HG03159 (cell line): ENCODE results near the gene DDAH1.

Experiments used
- ATAC-seq: cut with Tn5 transposase; IDR thresholded peaks from one replicate; pipeline ENCODE4 v1.9.1; 2021; ENCODE audit warnings: mild to moderate bottlenecking, moderate library complexity; ENCODE audit not compliant: unreplicated experiment

The DDAH1 gene

DNA sequence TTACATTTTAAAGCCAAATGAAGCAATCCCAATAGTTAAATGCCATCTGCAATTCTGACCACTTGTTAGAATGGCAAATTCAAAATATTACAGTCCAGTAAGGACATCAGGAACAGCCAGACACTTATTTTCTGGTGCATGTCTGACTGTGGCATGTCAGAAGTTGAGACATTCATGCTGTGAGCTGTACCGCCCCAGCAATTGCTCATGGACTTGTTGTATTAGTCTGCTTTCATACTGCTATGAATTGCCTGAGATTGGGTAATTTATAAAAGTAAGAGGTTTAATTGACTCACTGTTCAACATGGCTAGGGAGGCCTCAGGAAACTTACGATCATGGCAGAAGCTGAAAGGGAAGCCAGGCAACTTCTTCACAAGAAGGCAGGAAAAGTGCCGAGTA, 19.1 kb downstream of the DDAH1 start:
- ATAC-seq, result no peak

DNA sequence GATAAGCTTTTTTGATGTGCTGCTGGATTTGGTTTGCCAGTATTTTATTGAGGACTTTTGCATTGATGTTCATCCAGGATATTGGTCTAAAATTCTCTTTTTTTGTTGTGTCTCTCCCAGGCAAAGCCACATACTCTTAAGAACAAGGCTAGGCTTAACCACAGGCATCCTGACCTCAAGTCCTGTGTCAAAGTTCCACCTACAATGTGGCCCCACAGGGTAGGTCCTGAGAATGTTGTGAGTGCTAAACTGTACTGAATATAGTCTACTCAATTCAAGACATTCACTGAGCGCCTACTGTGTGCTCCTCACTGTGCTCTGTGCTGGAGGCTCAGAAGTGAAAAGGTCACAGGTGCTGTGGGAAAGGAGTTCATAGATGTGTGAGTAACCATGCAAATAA, 20.6 kb downstream of the DDAH1 start:
- ATAC-seq, result no peak

DNA sequence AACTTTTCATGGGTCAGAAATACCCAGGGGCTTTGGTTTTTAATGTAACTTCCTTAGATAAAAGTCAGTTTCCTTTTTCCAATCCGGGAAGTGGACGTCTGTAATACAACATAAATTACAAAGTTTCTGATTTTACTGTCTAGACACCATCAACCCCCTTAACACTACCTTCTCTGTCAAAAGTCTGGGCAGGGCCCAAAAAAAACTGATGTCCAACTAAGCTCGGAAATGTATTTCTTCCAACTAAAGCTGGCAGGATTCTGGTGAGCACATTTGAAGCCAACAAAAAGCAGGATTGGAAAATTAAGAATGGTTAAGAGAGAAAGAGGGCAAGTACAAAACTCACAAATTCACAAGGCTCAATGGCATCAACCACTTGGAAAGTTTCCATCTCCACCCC, 24.3 kb downstream of the DDAH1 start:
- ATAC-seq, result no peak

DNA sequence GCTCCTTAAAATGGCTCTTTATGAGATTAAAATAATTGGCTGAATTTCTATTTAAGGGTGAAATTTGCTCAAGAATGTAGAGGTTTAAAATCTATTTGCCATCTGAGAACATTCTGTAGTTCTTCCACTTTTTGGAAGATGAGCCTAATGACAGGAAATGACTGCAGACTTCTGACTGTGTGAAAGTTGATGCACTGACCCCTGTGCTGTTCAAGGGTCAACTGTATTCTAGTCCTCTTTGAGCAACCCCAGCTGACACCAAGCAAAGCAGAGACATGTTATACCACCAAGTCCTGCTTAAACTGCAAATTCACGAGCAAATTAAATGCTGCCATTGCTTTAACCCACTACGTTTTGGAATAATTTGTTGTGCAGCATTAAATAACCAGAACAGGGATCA, 26.6 kb downstream of the DDAH1 start:
- ATAC-seq, result no peak

DNA sequence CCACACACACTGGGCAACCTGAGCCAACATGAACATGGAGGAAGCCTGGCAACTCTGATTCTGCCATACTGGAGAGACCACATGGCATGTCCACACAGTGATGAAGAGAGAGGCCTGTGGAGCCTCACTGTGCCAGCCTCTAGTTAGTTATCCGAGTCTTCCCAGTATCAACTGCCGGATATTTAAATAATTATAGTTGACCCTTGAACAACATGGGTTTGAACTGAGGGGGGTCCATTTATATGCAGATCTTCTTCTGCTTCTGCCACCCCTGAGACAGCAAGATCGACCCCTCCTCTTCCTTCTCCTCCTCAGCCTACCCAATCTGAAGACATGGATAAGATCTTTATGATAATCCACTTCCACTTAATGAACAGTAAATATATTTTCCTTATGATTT, 27.8 kb downstream of the DDAH1 start:
- ATAC-seq, result no peak

- ATAC-seq, result no peak
These were observed 31.9 kb downstream of the DDAH1 start for GRCh38 chr1:85433096-85433495.

- ATAC-seq, result no peak
These were observed 36.4 kb downstream of the DDAH1 start for GRCh38 chr1:85428471-85429089.

- ATAC-seq, result no peak
These were observed 37.1 kb downstream of the DDAH1 start for GRCh38 chr1:85427849-85428248.

- ATAC-seq, result no peak
These were observed 37.6 kb downstream of the DDAH1 start for GRCh38 chr1:85427331-85427730.

GRCh38 chr1:85421179-85421578, 43.8 kb downstream of the DDAH1 start:
- no peak for ATAC-seq

- no peak for ATAC-seq
These were observed 44.8 kb downstream of the DDAH1 start for GRCh38 chr1:85420199-85420598.

- ATAC-seq, result no peak
These were observed 47.1 kb downstream of the DDAH1 start for GRCh38 chr1:85417876-85418275.

GRCh38 chr1:85417017-85417416, 47.9 kb downstream of the DDAH1 start:
- ATAC-seq, result no peak

DNA sequence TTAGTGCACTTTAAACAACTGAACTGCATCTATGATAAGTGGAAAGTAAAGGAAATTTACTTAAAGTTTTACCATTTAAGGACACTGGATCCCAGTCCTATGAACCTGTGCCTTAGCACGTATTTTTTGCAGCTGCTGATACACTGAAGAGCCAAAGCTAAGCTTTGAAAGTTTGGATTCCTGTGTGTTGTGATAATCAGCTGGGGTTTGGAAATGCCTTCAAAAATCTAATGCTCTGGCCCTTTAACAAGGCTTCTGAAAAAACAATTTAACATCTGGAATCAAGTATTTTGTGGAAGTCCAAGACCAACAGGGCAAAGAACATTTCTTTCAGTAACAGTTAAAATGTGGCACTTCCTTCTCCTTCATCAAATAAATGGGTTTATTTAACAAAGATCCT, 51.8 kb downstream of the DDAH1 start:
- ATAC-seq, result no peak

DNA sequence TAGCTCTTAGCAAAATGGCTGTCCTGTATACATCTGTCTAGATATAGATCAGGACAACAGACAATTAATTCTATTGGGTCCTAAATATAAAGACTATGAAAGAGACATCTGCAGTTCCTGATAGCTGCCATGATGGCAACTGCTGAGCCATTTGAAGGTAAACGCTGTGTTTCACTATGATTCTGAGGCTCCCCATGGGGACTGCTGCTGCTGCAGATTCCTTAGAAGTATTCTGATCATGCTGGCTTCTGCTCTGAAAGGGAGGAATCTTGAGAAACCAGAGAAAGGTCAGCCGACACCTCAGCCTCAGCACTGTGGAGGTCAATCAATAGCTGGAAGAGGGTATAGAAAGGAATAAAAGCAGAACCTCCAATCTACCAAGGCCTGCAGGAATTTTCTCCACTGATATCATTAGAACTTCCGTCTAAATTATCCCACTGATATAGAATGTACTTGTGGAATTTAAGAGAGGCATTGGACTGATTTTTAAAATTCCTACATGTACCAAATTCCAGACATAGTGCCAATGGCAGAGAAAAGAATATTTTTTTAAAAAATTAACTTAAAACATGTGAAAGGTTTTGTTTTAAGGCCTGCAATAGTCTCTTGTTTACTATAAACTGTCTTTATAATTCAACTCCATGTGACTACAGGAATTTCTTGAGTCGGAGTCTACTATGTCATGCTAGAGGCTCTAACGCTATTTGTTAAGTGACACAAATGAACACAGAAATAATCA, 53.2 kb downstream of the DDAH1 start:
- ATAC-seq, result no peak

DNA sequence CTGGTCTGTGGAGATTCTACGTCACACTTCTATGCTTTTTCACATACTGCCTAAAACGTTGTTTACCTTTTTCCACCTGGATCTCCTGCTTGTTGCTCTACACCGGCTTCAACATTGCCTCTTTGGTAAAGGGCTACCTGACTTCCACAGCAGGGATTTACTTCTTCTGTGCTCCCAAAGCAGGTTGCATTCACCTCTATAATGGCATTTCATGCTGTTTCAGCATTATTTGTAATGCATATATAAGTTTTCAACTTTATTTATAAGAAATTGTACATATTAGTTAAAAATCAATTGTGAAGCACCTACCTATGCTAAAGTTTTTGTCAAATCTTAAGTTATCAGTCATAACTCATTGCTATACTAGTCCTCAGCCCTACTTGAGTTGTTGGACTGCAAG, 55.4 kb downstream of the DDAH1 start:
- no peak for ATAC-seq

- ATAC-seq, result no peak
These were observed 57.1 kb downstream of the DDAH1 start for GRCh38 chr1:85407746-85408377.

- no peak for ATAC-seq
These were observed 57.9 kb downstream of the DDAH1 start for GRCh38 chr1:85406887-85407533.

DNA sequence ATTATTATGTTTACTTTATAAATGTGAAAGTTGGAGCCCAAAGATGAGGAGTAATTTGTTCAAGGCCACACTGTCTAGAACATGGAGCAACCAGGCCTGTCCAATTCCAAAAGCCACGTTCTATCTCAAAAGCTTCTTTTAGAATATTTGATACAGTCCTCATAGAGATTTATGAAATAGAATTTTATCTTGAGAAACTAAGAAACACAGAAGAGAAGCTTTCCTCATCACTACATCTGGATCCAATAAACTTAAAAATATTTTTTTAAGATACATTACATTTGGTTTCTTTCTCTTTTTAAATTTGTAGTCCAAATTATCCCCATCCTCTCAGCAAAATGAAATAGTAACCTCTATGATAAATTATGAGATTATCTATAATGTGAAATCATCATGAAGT, 58.9 kb downstream of the DDAH1 start:
- no peak for ATAC-seq

- ATAC-seq, result no peak
These were observed 60.6 kb downstream of the DDAH1 start for GRCh38 chr1:85404408-85404807.

- ATAC-seq, result no peak
These were observed 66.4 kb downstream of the DDAH1 start for GRCh38 chr1:85398391-85399064.
